Duodenal mucosa (tissue), 2 donors: ENCODE measurements around the gene KIF3B.
"Not testable (repeated sequence)": the region's sequence is repeated elsewhere in the genome, so short reads cannot be mapped to it uniquely, and the experiment has no call there.

ENCODE experiments used
- H3K27ac ChIP-seq: one replicate; pipeline ENCODE4 v1.7.0; 2013; ENCODE audit warnings: low read depth, low read length
- H3K27me3 ChIP-seq, 2 donors: one replicate each; pipeline ENCODE4 v1.7.0; 2013; ENCODE audit warnings: low read length in 2 of 2, control low read depth in 1 of 2; ENCODE audit not compliant: insufficient read depth in 2 of 2, control insufficient read depth in 1 of 2
- H3K36me3 ChIP-seq, 2 donors: one replicate each; pipeline ENCODE4 v1.7.0; 2013; ENCODE audit warnings: low read length in 2 of 2, control low read depth in 1 of 2; ENCODE audit not compliant: insufficient read depth in 2 of 2, control insufficient read depth in 1 of 2
- H3K4me1 ChIP-seq, 2 donors: one replicate each; pipeline ENCODE4 v1.7.0; 2013; ENCODE audit warnings: low read length in 2 of 2, control low read depth in 1 of 2; ENCODE audit not compliant: insufficient read depth in 2 of 2, control insufficient read depth in 1 of 2
- H3K4me3 ChIP-seq, 2 donors: one replicate each; pipeline ENCODE4 v1.7.0; 2013; ENCODE audit warnings: low read length in 2 of 2, low read depth in 1 of 2
- H3K9ac ChIP-seq, 2 donors: one replicate each; pipeline ENCODE4 v1.7.0; 2013; ENCODE audit warnings: low read length in 2 of 2, low read depth in 1 of 2
- H3K9me3 ChIP-seq, 2 donors: one replicate each; pipeline ENCODE4 v1.7.0; 2013; ENCODE audit warnings: low read length in 2 of 2, control low read depth in 1 of 2; ENCODE audit not compliant: control insufficient read depth in 1 of 2

Gene KIF3B

DNA sequence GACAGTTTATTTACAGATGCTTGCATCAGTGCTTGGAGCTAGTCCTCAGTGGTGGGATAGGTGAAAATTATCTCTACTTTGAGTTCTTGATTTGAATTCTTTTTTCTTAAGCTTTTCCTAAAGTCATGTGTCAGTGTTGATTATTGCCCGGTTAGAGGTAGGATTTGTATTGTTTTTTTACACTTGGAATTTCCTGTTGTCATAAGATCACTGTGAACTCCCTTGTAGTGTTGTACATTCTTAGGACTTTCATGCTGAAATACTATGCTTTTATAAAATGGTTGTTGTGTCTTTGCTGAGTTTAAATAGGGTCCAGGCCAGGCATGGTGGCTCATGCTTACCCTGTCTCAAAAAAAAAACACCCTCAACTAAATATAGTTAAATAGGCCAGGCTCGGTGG lies 101.0 kb downstream of the KIF3B start:
- no peaks in the 10 kb centered on the region for H3K4me1 ChIP-seq
- H3K27ac ChIP-seq, result no peak overlapping the region
- H3K36me3 ChIP-seq, result peaks cover 0 to under 1% of the 10 kb centered on the region in 2 donors

DNA sequence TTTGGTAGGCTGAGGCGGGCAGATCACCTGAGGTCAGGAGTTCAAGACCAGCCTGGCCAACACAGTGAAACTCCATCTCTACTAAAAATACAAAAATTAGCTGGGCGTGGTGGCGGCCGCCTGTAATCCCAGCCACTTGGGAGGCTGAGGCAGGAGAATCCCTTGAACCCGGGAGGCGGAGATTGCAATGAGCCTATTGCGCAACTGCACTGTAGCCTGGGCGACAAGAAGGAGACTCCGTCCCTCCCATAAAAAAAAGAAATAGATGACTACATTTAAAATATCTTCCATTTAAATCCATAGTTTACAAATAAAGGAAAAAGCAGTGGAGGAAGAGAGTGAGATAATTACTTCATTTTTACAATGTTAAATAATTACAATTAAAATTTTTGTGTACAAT lies 102.6 kb downstream of the KIF3B start:
- H3K27ac ChIP-seq, H3K4me3 ChIP-seq, H3K9ac ChIP-seq, H3K4me1 ChIP-seq, H3K36me3 ChIP-seq, H3K9me3 ChIP-seq, H3K27me3 ChIP-seq: not testable (repeated sequence)

More for the DNA sequence above, 101.0 kb downstream of the KIF3B start:
- no peak overlapping the region for H3K4me3 ChIP-seq
- no peaks in the 10 kb centered on the region for H3K9me3 ChIP-seq
- no peaks in the 10 kb centered on the region for H3K27me3 ChIP-seq
- H3K9ac ChIP-seq, result no peak overlapping the region

DNA sequence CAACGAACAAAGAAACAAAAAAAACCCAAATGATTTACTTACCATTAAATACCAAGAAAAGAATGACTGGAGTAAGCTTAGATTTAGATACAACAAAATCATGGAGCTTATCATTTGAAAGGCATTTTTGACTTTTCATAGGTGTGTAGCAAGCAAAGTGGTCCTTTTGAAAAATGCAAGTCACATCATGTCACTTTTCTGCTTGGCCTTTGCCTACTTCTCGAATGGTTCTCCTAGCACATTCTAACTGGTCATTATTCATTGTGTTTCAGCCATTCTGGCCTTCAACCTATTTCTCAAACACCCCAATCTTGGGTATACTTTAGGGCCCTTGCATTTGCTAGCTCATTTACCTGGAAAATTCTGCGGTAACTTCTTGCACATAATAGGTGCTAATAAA lies 103.3 kb downstream of the KIF3B start:
- no peak overlapping the region for H3K27ac ChIP-seq
- no peaks in the 10 kb centered on the region for H3K9me3 ChIP-seq
- peaks cover 0 to 5% of the 10 kb centered on the region in 2 donors for H3K36me3 ChIP-seq
- H3K27me3 ChIP-seq, result no peaks in the 10 kb centered on the region
- H3K9ac ChIP-seq, result no peak overlapping the region
- no peaks in the 10 kb centered on the region for H3K4me1 ChIP-seq
- no peak overlapping the region for H3K4me3 ChIP-seq

DNA sequence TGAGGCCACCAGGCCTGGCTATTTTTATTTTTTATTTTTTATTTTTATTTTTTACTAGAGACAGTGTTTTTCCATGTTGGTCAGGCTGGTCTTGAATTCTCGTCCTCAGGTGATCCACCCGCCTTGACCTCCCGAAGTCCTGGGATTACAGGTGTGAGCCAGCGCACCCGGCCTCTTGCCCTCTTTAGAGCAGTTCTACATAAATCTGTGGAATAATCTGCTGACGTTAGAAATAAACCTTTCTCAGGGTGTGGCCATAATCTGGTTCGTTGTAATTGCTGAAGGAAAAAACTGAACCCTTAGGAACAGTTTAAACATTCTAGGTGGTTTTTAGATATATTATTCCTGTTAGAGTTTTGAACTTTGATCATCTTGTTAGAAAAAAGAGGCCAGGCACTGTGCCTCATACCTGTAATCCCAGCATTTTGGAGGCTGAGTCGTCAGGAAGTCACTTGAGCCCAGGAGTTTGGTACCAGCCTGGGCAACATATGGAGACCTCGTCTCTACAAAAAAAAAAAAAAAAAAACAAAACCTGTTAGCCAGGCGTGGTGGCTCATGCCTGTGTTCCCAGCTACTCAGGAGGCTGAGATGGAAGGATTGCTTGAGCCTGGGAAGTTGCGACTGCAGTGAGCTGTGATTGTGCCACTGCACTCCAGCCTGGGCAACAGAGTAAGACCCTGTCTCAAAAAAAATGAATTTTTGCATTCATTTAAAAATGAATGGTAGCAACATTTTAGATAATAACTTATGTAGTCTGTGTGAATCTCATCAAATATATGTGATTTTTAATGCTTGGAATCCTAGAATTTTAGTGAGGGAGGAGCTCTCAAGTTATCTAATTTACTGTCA lies 104.9 kb downstream of the KIF3B start:
- H3K27me3 ChIP-seq, result no peaks in the 10 kb centered on the region
- no peaks in the 10 kb centered on the region for H3K9me3 ChIP-seq
- no peak overlapping the region for H3K4me3 ChIP-seq
- H3K27ac ChIP-seq, result no peak overlapping the region
- no peak overlapping the region for H3K9ac ChIP-seq
- no peaks in the 10 kb centered on the region for H3K4me1 ChIP-seq
- H3K36me3 ChIP-seq, result peaks cover 0 to 5% of the 10 kb centered on the region in 2 donors

GRCh38 chr20:32383441-32383840 lies 106.0 kb downstream of the KIF3B start:
- not testable (repeated sequence) for H3K9me3 ChIP-seq, H3K36me3 ChIP-seq, H3K27me3 ChIP-seq, H3K9ac ChIP-seq, H3K4me1 ChIP-seq, H3K27ac ChIP-seq, H3K4me3 ChIP-seq
